NCI-H82 (cell line): ENCODE results near the gene MARK3.

Experiments used
- DNase-seq: peaks from one replicate; lab custom pipeline; 2025; lab: John Stamatoyannopoulos, UW

MARK3 gene

DNA sequence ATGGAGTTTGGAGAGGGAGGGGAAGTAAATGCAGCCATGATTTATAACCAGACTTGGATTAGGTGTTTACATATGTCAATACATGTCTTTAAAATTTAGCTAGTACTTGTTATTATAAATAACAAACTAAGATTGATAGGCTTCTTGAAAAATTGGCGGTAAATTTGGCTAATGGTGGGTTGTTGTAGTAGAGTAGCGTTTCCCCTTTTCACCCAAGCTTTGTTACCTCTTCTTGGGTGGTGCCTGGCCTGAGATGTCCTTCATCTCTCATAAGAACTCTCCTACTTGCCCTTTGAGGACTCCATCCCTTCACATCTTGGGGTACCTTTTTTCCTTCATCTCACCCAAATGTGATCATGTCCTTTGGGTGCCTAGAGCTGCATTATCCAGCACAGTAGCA is 11.2 kb downstream of the MARK3 start:
- no peak for DNase-seq

DNA sequence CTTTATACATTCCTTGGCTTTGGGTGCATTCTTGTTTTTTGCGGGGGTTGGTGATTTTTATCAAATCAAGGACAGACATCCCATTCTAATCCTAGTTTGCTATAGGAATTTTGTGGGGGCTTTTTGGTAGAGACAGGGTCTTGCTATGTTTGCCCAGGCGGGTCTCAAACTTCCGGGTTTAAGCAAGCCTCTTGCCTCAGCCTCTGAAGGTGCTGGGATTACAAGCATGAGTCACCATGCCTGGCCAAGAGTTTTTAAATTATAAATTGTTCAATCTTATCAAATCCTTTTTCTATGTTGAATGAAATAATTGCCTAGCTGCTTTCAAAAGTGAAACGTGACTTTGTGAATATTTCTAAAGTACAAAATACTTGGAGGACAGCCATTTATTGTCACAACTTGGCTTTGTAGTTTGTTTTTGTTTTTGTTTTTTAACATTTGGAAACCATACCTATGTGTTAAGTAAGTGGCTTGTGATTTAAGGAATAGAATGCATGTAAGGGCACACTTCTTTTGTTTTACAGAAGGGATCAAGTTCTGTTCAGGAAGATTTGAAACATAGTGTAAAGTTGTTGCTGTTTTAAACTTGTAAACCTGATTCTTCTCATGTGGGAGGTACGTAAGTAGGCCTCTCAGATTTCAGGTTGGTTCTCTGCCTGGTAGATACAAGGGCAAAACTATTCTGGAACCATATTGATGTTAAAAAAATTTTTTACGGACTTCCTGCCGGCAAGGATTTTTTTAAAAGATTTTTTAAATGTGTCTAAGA is 13.4 kb downstream of the MARK3 start:
- no peak for DNase-seq

DNA sequence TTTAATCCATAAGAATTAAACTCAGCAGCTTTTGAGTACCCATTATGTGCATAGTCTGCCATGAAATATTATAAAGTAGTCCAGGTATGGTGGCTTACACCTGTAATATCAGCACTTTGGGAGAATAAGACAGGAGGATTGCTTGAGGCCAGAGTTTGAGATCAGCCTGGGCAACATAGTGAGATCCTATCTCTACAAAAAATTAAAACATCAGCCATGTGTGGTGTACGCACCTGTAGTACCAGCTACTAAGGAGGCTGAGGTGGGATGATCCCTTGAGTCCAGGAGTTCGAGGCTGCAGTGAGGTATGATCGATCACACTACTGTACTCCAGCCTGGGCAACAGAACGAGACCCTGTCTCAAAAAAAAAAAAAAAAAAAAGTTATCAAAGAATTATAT is 15.3 kb downstream of the MARK3 start:
- no peak for DNase-seq

DNA sequence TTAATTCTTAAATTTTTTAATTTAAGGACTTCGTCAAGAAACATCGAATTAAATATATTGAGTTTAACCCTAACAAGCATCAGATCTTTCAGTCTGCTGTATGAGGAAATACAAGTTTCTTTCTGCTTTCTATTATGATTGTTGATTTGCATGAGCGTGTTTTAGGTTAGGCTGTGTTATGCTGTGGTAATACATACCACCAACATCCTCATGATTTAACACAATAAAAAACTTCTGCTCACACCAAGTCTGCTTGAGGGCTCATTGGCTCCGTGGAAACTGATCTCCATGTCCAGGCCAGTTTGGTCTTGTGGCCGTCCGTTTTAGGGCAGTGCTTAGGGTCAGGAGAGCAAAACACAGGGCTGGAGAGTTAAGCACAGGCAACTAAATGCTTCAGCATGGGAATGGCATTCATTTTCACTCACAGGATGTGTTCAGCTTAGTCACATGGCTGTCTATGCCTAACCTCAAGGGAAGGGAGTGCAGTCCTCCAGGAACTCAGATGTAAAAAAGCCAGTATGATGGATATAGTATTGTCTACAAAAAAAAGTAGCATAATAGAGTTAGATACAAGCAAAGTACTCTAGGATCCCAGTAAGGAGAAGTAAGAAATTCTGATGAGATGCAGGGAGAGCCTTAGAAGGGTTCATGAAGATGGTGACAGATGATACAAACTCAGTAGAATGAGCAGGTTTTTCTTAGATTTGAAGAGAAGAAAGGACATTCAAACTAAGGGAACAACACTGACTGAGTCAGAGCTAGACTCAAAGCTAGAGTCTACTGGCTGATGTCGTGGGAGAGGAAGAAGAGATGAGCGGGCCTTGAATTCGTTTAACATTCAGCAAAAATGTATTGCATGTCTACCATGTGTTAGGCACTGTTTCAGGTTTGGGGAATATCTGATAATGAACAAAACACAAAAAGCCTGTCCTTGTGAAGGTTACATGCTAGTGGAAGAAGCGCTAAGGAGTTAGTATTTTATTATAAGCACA is 16.3 kb downstream of the MARK3 start:
- DNase-seq, result no peak

DNA sequence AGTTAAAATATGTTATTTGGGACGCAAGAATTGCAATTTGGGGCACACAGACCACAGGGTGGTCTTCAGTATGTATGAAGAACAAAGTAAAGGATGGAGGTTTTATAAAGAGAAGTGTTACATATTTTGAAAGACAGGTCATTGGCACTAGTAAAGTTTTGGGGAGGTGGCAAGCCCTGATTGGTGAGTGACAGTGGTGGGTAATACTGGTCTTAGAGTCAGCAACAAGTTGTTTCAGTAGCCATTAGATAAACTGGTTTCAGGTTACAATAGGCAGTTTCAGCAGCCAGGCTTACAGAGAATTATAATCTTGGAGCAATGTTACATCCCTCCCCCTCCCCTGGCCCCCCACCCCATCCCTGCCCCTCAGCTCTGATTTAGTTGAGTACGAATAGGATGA is 17.5 kb downstream of the MARK3 start:
- DNase-seq, result peak; percentile 50

DNA sequence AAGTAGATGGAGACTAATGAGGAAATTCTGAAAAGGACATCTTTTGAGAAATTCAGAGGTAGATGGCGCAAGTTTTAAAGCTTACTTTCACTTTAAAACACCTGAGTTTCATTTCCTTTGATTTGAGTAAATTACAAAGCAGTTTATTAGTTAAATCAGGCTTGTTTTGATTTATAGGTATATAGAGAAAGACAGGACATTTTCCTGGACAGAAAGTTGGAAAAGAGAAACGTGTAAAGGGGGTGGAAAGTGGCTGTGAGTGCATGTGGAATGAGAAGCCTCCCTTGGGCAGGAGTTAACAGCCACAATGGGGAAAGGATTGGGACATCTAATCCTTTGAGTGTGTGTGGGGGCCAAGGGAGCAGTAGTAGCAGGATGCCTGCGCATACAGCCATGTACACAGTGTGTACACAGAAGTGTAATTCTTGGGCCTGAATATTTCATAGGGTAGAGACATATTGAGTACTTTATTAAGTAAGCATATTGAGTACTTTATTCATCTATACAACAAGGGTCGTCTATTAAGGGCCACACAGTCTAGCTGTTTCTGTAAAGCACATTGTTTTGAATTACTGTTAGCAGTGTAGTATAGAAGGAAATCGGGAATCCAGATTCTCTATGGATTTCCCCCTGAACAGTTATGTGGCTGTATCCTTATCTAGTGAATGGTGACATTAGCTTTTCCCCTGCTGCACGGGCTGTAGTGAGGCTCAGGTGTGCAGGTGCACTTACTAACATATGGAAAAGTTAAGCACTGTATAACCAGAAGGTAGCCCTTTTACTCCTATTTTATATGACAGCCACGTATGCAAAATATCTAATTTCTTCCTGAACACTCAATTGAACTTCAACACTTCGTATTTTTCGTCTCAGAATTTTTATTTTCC is 19.1 kb downstream of the MARK3 start:
- peak; percentile 32 for DNase-seq

DNA sequence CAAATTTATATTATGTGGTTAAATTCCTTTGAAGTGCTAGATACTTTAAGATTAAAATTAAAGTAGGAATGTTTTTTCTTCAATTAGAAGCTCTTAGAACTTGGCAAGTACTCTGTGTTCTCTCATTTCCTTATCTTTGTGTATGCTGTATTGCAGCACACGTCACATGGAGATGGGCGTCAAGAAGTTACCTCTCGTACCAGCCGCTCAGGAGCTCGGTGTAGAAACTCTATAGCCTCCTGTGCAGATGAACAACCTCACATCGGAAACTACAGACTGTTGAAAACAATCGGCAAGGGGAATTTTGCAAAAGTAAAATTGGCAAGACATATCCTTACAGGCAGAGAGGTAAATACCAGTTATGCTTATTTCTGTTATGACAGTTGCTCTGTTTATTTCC is 19.7 kb downstream of the MARK3 start:
- DNase-seq, result no peak

DNA sequence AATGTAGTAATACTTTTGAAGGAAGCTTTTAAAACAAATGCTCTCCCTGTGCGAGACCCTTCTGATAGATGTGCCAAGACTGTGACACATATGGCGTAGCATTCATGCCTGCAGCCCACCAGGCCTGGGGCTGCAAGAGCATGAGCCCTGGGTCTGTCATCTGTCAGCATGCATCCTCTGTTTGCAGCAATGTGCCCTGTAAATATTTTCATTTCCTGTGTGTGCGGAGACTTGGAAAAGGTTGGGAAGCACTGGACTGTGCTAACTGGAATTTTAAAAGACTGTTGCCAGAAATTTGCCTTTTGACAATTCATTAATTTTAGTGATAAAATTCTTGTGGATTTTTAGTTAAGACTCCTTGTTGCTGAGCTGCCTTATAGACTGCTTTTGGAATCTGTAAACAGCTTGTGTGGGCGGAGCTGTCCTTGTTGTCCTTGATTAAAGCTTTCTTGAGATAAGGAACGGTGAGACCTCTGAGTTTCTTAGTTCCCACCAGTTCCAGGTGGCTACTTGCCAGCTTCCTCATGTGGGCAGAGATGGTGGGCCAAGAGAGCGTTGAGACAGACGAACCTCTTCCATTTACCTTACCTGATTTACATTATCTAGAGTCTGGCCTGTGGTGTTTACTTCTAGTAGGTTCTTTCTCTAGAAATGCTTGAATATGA is 23.4 kb downstream of the MARK3 start:
- DNase-seq, result peak; percentile 52

DNA sequence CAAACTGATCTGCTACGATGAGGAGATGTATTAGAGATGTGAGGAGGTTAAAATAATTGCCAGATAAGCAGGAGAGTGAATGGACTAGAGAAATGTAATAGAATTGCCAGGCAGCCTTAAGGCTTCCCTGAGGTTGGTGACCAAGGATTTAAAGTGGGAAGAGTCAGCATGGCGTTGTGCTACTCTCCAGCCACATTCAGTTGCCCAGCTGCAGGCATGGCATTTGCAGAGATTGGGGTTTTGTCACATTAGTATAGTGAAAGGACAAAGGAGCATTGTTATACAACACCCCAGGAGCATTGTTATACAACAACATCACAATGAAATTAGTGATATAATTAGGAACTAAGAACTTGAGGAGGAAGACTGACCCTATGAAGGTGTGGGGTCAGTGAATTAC is 31.7 kb downstream of the MARK3 start:
- DNase-seq, result no peak

DNA sequence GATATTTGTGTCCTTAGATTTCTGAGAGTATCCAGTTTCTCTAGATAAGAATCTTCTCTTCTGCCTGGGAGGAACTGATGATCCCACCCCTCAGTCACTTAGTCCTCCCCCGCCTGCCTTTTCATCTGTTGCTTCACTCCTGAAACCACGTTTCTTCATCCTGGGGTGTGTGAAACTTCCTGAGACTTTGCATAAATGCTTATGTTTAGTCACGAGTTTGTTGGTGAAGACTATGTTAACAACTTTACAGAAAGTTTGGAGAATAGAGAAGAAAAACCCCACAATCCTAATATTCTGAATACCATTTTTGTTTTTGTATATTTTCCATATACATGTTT is 33.2 kb downstream of the MARK3 start:
- no peak for DNase-seq

DNA sequence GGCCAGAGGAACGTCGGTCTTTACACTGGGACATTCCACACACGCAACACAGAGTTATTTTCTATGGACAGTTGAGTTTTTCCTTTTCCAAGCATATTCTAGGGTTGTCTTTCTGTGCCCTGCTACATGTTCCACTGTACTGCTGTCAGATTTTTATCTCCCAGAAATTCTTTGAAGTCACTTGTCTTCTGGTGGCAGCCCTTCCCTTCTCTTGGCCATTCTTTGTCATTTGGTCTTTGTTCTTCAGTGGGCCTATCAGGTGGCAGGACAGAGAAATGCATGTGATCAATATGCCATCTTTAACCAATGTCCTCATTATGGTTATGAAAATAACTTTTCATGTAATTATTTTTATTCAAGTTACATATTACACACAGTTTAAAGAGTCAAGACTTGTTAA is 36.3 kb downstream of the MARK3 start:
- no peak for DNase-seq

DNA sequence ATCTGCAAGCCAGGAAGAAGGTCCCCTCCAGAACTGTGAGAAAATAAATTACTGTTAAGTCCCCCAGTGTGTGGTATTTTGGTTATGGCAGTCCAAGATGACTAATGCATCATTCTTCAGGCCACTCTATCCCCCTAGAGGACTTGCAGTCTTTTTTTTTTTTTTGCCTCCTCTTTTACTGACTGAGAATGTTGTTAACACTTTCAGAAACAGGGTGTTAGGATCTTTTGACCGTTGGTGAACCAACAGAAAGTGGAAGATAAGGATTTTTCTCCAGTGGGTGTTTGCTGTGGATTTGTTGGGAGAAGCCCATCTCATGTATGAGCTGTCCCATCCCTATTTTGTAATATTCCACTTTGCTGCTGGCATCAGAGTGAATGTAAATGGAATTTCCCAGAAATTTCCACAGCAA is 37.8 kb downstream of the MARK3 start:
- DNase-seq, result no peak

DNA sequence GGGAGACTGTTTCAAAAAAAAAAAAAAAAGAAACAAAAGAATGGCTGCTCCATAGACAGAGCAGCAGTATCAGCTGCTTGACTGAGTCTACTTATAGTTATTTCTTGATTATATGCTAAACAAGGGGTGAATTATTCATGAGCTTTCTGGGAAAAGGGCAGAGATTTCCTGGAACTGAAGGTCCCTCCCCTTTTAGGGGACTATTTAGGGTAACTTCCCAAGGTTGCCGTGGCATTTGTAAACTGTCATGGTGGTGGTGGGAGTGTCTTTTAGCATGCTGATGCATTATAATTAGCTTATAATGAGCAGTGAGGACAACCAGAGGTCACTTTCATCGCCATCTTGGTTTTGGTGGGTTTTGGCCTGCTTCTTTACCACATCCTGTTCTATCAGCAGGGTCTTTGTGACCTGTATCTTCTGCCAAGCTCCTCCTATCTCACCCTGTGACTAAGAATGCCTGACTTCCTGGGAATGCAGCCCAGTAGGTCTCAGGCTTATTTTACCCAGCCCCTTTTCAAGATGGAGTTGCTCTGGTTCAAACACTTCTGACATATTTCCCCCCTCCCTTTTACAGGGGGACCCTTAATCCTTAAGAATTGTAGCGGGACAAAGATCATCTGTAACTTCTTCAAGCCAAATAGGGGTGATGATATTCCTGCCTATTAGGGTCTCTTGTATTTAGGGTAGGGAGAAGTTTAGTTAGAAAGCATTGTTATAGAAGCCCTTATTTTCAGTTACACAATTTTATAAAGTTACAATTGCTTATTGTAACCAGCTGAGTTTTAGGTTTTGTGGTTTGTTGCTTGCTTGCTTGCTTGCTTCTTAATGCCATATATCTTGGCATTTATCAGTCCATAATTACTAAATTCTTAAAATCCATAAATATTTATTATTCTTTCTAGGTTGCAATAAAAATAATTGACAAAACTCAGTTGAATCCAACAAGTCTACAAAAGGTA is 42.5 kb downstream of the MARK3 start:
- DNase-seq, result no peak

DNA sequence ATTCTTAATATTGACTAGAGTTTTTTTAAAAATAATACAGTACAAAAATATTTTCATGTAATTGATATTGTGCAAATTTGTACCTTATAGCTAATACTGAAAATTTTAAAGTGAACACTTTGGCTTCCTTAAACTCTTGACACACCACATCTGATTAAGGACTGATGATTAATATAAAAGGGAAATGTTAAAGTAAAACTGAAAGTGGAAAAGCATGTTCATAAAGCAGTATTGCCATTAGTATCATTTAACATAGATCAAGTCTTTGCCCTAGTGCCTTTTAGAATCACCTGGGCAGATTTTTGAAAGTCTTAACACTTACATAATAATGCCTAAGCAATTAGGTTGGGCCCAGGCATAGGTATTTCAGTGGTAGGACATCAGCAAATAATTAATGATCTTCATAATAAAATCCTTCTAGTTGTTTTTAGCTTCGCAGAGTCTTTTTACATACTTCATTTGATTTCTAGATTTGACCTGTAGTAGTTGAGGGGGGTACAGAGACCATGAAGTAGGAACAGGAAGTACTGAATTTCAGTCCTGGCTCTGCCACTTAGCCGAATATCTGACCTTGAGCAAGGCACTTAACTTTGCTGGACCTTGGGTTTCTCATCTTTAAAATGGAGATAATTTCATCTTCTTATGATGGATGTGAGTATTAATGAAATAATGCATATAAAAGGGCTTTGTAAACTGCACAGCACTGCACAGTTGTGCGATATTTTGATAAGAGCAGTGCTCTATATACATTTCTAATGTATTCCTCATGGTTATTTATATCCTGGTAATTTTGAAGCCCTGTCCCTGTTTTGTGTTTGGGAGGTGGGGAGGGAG is 43.7 kb downstream of the MARK3 start:
- no peak for DNase-seq

DNA sequence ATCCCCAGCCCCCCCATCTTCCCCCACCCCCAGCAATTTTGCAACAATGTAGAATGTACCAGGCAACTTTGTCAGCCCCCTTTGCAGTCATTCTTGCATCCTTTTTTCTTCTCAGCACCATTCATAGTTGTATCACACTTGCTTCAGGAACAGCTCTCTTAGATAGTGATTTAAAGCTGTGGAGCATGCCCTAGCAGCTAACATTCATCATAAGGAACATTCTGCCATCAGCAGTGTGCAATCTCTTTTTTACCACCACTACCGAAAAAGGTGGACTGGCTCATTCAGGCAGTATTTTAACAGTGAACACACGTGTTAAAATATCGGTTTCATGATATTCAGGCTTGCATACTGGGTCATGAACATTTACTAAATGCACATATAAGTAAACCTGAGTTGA is 45.1 kb downstream of the MARK3 start:
- no peak for DNase-seq

DNA sequence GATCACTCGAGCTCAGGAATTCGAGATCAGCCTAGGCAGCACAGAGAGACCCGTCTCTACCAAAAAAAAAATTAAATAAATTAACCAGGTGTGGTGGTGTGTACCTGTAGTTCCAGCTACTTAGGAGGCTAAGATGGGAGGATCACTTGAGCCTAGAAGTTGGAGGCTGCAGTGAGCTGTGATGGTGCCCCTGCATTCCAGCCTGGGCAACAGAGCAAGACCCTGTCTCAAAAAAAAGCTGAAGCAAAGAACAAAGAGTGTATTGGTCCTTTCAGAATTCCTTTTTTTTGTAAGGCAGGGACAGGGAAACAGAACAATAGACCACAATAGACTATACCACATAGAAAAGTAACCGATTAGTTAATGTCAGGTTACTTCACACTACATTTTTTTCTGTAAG is 47.4 kb downstream of the MARK3 start:
- DNase-seq, result no peak

DNA sequence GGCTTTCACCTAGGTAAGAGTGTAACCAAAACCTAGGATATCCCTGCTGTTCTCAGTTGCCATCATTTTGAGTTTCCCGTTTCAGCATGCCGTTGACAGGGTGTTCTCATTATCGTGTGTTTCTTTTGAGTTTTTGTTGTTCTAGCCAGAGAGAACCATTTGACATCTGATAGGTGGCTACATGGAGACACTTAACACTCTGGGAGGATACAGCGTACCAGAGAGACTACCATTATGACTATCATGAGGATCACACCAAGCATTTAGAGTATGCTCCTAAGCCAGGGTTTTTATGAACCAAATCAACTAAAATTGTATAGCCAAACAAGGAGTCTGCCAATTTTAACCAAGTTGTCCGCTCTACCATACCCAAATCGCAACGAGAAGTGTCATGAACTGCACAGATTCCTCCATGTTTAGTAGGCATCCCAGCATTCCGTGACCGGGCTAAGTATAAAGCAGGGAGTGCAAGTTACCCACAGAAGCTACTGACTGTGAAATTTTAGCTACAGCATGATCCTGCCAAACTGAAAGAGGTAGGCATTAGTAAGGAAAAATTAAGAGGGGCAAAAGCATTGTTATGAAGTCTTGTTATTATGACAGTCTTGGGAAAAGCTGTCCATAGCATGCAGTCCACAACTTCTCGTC is 48.8 kb downstream of the MARK3 start:
- DNase-seq, result no peak

DNA sequence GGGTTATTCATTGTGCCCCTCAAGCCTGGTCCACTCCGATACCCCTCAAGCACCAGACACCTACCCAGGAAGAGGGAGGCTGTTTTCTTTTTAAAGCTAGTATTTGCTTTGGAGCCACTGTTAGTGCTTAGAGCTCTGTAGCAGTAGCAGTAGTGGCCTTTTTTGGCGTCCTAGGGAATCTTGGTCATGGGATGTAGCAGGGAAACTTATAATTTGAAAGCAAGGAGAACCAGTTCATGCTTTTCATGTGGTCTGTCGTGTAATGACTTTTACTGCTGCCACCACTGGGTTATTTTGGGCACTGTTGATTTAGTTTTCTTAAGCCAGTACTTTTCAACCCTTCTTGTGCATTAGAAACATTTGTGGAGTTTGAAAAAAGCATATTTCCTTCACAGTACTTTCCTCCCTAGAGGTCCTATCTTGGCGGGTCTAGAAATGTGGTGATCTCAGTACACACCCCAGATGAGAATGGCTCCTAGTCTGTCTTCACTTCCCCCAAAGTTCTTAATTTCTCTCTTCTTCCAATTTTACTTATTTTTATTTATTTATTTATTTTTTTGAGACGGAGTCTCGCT is 49.7 kb downstream of the MARK3 start:
- no peak for DNase-seq

DNA sequence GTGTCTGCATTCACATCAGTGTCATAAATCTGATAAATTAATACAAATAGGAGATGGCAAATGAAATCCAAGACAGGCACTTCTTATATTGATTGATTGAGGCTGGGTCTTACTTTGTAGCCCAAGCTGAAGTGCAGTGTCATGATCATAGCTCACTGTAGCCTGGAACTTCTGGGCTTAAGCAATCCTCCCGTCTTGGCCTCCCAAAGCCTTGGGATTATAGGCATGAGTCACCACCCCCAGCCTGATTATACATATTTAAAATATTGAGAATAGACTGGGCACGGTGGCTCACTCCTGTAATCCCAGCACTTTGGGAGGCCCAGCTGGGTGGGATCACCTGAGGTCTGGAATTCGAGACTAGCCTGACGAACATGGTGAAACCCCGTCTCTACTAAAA is 51.3 kb downstream of the MARK3 start:
- DNase-seq, result peak; percentile 1
